NK-92 (cell line): ENCODE data around the gene FAM168B.

Source experiments
- DNase-seq: peaks from one replicate; lab custom pipeline; 2025; ENCODE audit not compliant: unreplicated experiment; lab: John Stamatoyannopoulos, UW

The FAM168B gene

DNA sequence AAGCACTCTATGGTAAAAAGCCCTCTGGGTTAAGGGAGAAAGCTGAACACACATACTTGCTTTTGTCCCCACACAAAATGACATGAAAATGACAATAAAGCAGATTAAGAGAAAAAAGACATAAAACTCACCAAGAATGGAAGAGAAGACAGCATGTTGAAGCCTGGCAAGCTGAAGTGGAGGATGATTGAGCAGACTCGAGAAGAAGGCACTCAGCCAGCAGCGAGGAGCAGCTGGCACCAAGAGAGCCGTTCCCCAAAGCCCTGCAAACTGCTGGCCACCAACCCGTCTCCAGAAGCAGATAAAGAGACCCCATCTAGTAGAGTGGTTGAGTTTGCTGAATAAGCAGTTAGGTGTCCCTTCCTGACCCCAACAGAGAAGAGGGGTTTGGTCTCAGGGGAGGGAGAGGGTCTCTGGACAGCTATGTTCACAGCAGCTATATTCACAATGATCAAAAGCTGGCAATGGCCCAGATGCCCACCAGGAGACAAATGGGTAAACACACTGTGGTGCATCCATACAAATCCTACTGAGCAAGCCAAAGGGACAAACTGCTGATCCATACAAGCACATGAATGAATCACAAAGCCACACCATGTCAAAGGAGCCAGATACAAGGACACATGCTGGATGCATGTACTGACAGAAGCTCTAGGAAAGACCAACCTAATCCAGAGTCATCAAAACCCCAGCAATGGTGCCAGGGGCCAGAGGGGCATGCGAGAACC lies 36.9 kb downstream of the FAM168B start:
- no peak for DNase-seq

GRCh38 chr2:131055169-131056065 lies 37.8 kb downstream of the FAM168B start:
- no peak for DNase-seq

- DNase-seq: no peak
Observed at GRCh38 chr2:131054488-131054887, 38.8 kb downstream of the FAM168B start.

DNA sequence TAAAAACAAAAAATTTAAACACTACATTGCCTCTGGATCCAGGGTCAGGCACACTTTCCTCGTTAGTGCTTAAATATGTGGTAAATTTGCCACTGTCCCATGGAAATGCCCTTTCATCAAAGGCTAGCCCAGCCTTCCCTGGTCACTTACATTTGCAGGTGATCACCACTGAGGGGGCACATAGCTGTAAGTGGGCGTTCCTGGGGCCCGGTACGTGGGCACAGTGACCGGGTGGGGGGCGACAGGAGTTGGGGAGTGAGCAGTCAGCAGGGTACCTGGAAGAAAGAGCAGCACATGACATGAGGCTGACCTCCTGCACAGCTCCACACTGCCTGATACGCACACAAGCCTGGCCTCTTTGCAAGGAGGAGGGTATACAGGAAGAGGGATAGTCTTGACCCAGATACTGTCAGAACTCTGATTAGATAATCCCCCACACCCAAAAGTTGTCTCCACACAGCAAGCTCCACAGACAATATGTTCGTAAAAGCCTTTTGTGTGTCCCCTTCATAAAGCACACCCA lies 40.5 kb downstream of the FAM168B start:
- DNase-seq: no peak

GRCh38 chr2:131050896-131051295 lies 42.4 kb downstream of the FAM168B start:
- no peak for DNase-seq

GRCh38 chr2:131049150-131049718 lies 44.0 kb downstream of the FAM168B start:
- no peak for DNase-seq

- no peak for DNase-seq
Observed at GRCh38 chr2:131048641-131049040, 44.6 kb downstream of the FAM168B start.

DNA sequence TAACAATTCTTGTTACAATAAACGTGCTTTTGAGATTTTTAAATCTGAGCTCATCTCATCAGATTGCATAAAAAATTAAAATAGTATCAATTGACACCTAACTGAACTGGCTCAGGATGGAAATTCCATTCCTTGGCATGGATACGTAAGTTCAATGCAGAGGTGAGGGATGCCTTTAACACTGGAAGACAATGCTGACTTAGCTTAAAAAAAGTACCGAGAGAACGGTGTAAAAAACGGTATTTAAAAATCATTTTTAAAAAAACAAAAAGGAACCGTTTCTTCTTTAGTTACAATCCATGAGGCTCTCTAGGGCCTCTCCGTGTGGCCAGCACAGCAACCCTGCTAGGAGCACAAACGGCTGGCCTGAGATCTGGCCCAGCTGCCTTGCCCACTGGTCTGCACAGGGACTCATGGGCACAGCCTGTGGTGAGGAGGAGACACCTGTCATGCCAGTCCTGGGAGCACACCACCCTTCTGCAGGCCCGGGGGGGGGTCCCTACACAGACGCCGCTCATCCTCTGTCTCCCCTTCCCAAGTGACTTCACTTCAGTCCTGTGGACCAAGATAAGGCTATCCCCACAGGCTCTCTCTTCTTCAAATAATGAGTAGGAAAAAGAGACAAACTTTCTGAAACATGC lies 45.2 kb downstream of the FAM168B start:
- no peak for DNase-seq

DNA sequence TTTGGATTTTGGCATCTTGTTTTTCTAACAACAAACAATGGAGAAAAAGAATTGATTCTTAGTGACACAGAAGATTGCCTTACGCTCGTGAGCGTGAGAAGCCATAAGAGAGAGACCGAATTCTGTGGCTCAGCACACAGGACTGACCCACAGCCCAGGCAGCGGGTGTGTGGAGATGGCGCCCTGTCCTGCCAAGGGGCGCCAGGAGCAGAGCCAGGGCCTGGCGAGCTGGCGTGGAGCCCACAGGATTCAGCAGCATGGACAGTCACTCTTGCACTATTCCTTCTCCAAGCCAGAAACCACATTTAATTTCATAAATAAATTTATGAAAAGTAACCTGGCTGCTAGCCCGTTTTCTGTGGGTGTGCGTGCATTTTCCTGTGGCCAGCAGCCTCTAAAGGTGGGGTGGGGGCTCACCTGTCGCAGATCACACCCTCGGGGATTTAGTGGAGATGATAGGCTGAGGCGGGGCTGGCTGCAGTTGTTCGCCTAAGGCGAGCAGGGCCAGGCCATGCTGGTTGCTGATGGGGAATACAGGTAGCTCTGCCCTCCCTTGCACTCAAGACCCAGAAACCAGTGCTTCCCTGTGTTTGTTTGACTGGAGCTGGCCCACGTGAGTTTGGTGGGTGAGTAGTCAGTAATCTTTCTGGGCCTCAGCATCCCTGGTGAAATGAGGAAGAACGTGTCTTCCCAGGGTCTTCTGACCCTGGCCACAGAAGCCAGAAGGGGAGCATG lies 46.2 kb downstream of the FAM168B start:
- DNase-seq: no peak

- no peak for DNase-seq
Observed at GRCh38 chr2:131046028-131046917, 47.0 kb downstream of the FAM168B start.

DNA sequence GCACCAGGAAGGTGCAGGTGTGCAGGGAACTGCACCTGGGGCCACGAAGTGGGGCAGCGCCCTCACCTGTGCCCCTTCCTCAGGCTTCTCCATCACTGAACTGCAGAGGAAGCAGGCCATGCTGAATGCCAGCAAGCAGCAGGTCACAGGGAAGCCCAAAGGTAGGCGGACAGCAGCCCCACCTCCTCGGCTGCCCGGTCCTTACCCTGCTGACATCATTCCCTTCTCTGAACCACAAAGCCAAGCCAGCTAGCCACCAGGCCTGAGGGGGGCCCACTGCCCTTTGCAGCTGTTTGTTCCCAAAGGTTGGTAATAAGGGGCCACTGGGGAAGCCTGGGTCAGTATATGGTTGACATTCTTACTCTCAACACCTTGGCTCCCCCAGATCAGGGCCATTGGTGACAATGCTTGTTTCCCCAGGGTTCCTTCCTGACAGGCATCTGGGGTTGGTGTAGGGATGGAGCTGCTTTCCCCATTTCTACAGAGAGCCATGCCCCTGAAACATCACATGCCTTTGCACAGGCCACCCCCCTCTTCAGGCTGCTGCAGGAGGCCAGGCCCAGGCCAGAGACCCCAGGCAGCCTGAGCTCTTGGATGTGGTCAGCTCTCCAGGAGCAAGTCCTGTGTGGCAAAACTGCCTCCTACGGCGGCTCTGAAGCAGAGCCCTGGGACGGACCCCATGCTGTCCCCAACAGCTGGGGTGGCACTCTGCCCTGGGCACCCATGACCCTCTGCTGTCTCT lies 47.8 kb downstream of the FAM168B start:
- DNase-seq: no peak

GRCh38 chr2:131044757-131045150 lies 48.5 kb downstream of the FAM168B start:
- DNase-seq: no peak

GRCh38 chr2:131044075-131044756 lies 49.0 kb downstream of the FAM168B start:
- DNase-seq: no peak

DNA sequence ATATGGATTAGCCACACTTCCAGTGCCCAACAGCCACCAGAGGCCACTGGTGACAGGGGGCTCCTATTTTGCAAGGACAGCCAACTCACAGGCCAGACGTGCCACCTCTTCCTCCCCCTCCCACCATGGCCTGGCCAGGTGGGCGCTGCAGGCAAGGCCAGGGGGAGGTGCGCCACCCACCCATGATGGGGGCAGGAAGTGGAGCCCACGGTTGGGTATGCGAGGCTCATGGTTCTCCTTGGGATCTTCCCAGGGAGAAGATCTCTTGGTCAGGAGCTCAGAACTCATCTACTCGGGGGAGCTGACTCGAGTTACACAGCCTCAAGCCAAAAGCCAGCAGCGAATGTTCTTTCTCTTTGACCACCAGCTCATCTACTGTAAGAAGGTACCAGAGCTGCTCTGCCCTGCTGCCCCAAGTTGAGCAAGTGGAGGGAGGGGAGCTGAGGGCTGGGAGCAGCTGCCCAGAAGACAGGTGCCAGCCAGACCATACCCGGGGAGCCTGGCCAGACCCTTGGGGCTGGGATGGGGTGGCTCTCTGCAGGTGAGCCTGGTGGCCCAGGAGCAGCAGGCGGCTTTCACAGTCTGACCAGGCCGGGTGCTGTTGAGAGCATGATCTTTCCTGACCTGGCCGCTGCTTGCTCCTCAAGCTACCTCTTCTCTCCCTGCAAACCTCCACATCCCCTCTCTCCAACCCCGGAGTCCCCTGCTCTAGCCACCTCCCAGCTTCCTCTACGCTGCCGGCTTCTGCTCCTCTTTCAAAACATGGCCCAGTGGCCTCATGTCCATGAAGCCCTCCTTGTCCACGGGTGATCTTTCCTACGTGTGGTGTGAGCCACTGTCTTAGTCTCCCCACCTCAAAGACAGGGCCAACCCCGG lies 49.8 kb downstream of the FAM168B start:
- DNase-seq: no peak

DNA sequence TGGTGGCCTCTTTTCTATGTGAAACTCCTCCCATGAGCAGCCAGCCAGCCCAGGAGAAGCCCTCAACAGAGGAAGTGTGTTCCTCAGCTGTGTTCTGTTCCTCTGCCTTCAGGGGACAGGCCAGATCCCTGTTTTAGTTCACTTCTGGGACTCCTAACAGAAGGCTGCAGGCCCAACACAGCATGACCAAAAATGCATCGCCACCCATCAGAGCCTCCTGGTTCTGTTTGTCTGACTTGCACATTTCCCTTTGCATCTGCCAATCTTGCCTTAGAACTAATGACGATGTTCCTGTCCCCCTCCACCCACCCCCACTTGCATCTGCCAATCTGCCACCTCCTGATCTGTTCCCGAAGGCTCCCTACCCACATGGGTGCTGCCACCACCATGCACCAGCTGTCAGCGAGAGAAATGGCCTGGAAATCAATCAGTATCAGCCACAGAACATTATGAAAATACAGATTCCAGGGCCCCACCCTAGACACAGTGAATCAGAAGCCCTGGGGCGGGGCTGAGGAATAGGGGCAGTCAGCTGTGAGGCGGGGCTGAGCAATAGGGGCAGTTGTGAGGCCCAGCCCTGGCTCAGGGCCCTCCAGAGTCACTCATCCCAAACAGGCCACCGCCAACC lies 51.0 kb downstream of the FAM168B start:
- DNase-seq: no peak

DNA sequence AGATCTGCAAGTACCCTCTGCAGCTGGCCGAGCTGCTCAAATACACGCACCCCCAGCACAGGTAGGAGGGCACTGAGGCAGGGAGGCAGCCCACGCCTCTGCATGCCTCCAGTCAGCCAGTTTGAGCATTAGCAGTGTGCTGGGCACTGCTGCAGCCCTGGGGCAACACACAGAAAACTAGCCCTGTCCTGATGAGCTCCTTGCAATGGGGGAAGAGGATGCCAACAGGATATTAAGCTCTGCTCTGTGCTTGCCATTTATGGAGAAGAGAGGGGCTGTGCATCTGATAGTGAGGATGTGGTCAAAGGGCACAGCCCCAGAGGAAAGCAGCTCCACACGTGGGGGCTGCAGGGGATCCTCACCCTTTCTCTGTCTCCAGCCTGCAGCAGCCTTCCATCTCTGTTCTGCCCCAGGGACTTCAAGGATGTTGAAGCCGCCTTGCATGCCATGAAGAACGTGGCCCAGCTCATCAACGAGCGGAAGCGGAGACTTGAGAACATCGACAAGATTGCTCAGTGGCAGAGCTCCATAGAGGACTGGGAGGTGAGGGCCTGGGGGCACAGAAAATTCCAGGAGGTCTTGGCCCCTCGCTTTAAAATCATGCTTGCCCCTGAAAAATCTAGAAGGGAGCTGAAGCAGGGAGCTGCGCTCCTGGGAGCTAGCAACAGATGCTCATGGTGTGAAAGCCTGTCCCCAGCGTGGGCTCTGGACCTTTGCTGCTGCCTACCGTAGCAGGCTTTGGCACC lies 51.7 kb downstream of the FAM168B start:
- DNase-seq: no peak
